Progenitor cell of endocrine pancreas (in vitro differentiated cells): ENCODE results near the gene MRPL37. TPM values are rescaled to one million over a fixed set of nuclear protein-coding genes. Genes with fewer than 3 reads are reported as not detected.
A peak's percentile ranks its signal among the peaks of the same experiment; 100 is the strongest.

Source experiments
- DNase-seq: peaks from one replicate; pipeline ENCODE4 v3.0.0; 2021; ENCODE audit warnings: low spot score; ENCODE audit not compliant: unreplicated experiment
- H3K27ac Mint-ChIP-seq: 2 replicates; pipeline ENCODE4 v1.8.0; 2021; ENCODE audit warnings: mild to moderate bottlenecking, moderate library complexity, mixed read lengths
- H3K27me3 Mint-ChIP-seq: 2 replicates; pipeline ENCODE4 v1.8.0; 2021; ENCODE audit warnings: mixed read lengths
- H3K36me3 Mint-ChIP-seq: 2 replicates; pipeline ENCODE4 v1.8.0; 2022; ENCODE audit warnings: mixed read lengths; ENCODE audit not compliant: insufficient read depth
- H3K4me1 Mint-ChIP-seq: 2 replicates; pipeline ENCODE4 v1.8.0; 2021; ENCODE audit warnings: low read depth, mixed read lengths
- H3K4me3 Mint-ChIP-seq: 2 replicates; pipeline ENCODE4 v1.8.0; 2021; ENCODE audit warnings: low read depth, mild to moderate bottlenecking, moderate library complexity, mixed read lengths
- H3K9me3 Mint-ChIP-seq: 2 replicates; pipeline ENCODE4 v1.8.0; 2021; ENCODE audit warnings: low read depth, mixed read lengths
- long read RNA-seq: library from polyadenylated mRNA; unstranded; transcript quantifications from one replicate; pipeline ENCODE4 v2.0.0, GENCODE V29; 2020
- total RNA-seq: library from RNA; stranded (reverse); gene quantifications from 2 replicates; pipeline ENCODE4 v1.2.1, GENCODE V29; 2021
- TF ChIP-seq, protein P1 (sequence below): fragments of 200-600 bp; sonication (generic); IDR thresholded peaks from one replicate; pipeline ENCODE4 v1.5.0; 2021; ENCODE audit warnings: antibody characterized with exemption, mild to moderate bottlenecking; ENCODE audit not compliant: unreplicated experiment

Gene MRPL37
- 61.9 and 62.2 TPM in 2 replicates for total RNA-seq
- long read RNA-seq, transcript MRPL37-202 (7 exons, 1,483 nt) = major isoform, 60 of 62 reads
- long read RNA-seq, partial matches to known transcripts = 0 of 62 reads
- long read RNA-seq, other reads (novel, unspliced or antisense) = 2 of 62 reads

DNA sequence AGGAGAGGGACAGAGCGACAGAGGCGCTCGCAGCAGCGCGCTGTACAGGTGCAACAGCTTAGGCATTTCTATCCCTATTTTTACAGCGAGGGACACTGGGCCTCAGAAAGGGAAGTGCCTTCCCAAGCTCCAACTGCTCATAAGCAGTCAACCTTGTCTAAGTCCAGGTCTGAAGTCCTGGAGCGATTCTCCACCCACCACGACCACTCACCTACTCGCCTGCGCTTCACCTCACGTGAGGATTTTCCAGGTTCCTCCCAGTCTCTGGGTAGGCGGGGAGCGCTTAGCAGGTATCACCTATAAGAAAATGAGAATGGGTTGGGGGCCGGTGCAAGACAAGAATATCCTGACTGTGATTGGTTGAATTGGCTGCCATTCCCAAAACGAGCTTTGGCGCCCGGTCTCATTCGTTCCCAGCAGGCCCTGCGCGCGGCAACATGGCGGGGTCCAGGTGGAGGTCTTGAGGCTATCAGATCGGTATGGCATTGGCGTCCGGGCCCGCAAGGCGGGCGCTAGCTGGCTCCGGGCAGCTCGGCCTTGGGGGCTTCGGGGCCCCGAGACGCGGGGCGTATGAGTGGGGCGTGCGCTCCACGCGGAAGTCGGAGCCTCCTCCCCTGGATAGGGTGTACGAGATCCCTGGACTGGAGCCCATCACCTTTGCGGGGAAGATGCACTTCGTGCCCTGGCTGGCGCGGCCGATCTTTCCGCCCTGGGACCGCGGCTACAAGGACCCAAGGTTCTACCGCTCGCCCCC lies at the start of gene MRPL37, which contains the start of gene CYB5RL:
TSS of gene MRPL37 (plus strand) at position 403 of the 754 bp plus-strand sequence. CDS start at position 480, 77 bp downstream.
TSS of gene CYB5RL (minus strand) at position 266 of the 754 bp plus-strand sequence. CDS start 4,414 bp downstream, outside the sequence.
- H3K9me3 Mint-ChIP-seq = no peaks in the 10 kb centered on the region
- peak within 1 kb of the TSS; percentile 94 for H3K27ac Mint-ChIP-seq
- TF ChIP-seq, protein P1, sequence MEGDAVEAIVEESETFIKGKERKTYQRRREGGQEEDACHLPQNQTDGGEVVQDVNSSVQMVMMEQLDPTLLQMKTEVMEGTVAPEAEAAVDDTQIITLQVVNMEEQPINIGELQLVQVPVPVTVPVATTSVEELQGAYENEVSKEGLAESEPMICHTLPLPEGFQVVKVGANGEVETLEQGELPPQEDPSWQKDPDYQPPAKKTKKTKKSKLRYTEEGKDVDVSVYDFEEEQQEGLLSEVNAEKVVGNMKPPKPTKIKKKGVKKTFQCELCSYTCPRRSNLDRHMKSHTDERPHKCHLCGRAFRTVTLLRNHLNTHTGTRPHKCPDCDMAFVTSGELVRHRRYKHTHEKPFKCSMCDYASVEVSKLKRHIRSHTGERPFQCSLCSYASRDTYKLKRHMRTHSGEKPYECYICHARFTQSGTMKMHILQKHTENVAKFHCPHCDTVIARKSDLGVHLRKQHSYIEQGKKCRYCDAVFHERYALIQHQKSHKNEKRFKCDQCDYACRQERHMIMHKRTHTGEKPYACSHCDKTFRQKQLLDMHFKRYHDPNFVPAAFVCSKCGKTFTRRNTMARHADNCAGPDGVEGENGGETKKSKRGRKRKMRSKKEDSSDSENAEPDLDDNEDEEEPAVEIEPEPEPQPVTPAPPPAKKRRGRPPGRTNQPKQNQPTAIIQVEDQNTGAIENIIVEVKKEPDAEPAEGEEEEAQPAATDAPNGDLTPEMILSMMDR = no peak
- DNase-seq = peak; percentile 90
- peaks cover 12% of the 10 kb centered on the region for H3K4me1 Mint-ChIP-seq
- H3K36me3 Mint-ChIP-seq = peaks cover 2% of the 10 kb centered on the region
- no peaks in the 10 kb centered on the region for H3K27me3 Mint-ChIP-seq
- H3K4me3 Mint-ChIP-seq = peak within 1 kb of the TSS; percentile 90

- Mint-ChIP-seq H3K36me3 (no peaks in the 10 kb centered on the region), H3K4me1 (no peaks in the 10 kb centered on the region), H3K9me3 (no peaks in the 10 kb centered on the region), H3K4me3 (no peak overlapping the region), H3K27ac (no peak overlapping the region), H3K27me3 (peaks cover 10% of the 10 kb centered on the region)
- DNase-seq = no peak
- TF ChIP-seq, protein P1 = no peak
Observed at GRCh38 chr1:54151013-54151412, 49.0 kb upstream of the MRPL37 start.

DNA sequence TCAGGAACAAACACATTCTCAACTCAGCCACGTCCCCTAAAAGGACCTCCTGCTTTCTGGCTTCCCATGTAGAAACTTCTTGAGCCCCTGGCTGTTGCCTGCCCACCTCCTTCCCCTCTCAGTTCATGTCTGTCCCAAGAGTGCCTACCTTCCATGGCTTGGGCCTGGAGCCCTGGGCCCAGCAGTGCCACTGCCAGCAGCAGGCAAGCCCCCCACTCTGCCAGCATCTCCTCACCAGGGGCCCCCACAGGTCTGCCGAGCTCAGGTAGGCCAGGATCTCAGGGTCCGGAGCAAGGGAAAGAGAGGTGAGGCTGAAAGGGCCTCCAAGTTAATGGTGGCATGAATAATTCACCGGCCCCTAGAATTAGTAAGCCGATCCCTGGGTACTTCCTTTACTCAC lies 47.3 kb upstream of the MRPL37 start, which contains the start of gene CDCP2:
TSS of gene CDCP2 (minus strand) at position 305 of the 400 bp plus-strand sequence. CDS start at position 227, 78 bp downstream.
- peaks cover 18% of the 10 kb centered on the region for H3K27me3 Mint-ChIP-seq

GRCh38 chr1:54153535-54154439 lies 46.2 kb upstream of the MRPL37 start:
- no peak for DNase-seq
- no peak overlapping the region for H3K27ac Mint-ChIP-seq
- H3K36me3 Mint-ChIP-seq = no peaks in the 10 kb centered on the region
- H3K27me3 Mint-ChIP-seq = peaks cover 18% of the 10 kb centered on the region
- H3K9me3 Mint-ChIP-seq = no peaks in the 10 kb centered on the region
- H3K4me1 Mint-ChIP-seq = no peaks in the 10 kb centered on the region
- H3K4me3 Mint-ChIP-seq = no peak overlapping the region
- TF ChIP-seq, protein P1 = no peak

More for the DNA sequence above, 47.3 kb upstream of the MRPL37 start, which contains the start of gene CDCP2:
- Mint-ChIP-seq H3K36me3 (no peaks in the 10 kb centered on the region), H3K27ac (no peak within 1 kb of the TSS), H3K9me3 (no peaks in the 10 kb centered on the region), H3K4me3 (no peak within 1 kb of the TSS), H3K4me1 (no peaks in the 10 kb centered on the region)
- no peak for DNase-seq
- TF ChIP-seq, protein P1 = no peak

DNA sequence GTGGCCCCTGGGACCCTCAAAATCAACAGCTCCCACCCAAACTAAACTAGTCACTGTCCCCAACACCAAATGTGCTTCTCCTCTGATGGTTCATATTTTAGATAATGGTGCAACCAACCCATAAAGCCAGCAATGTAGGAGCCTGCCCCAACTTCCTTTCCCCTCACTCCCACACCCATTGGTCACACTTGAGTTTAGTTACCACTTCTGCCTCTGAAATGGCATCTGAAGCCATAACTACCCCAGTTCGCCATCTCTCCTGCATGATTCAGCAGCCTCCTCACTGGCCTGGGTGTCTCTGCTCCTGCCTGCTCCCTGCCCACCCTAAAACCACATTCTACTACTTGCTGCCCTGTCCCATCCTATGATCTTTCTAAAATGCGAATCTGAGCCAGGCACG lies 43.8 kb upstream of the MRPL37 start:
- Mint-ChIP-seq H3K9me3 (no peaks in the 10 kb centered on the region), H3K36me3 (no peaks in the 10 kb centered on the region), H3K4me3 (no peak overlapping the region), H3K27ac (no peak overlapping the region), H3K27me3 (peaks cover 18% of the 10 kb centered on the region), H3K4me1 (no peaks in the 10 kb centered on the region)
- DNase-seq = no peak
- TF ChIP-seq, protein P1 = no peak
